Measurements from ENCODE around the gene ANAPC2. TPM values are rescaled to one million over a fixed set of nuclear protein-coding genes. Genes with fewer than 3 reads are reported as not detected.
A peak's percentile ranks its signal among the peaks of the same experiment; 100 is the strongest.
"Not testable (repeated sequence)": the region's sequence is repeated elsewhere in the genome, so short reads cannot be mapped to it uniquely, and the experiment has no call there.

Gene ANAPC2
- total RNA-seq, 1 donor from 2014 or later: 71.7 TPM

- Mint-ChIP-seq H3K36me3 (ENCODE audit: low read depth) (no peaks in the 10 kb centered on the region), H3K27ac (ENCODE audit: unreplicated experiment) (no peak overlapping the region), H3K4me3 (no peak overlapping the region), H3K4me1 (no peaks in the 10 kb centered on the region), H3K27me3 (ENCODE audit: low read depth) (peaks cover 91% of the 10 kb centered on the region), H3K9me3 (no peaks in the 10 kb centered on the region)
- DNase-seq (ENCODE audit: low read depth, low spot score): no peak
- TF ChIP-seq CTCF (conservative IDR thresholded peaks at IDR 0.05): no peak
Observed at GRCh38 chr9:137136881-137137607, 51.3 kb downstream of the ANAPC2 start.

DNA sequence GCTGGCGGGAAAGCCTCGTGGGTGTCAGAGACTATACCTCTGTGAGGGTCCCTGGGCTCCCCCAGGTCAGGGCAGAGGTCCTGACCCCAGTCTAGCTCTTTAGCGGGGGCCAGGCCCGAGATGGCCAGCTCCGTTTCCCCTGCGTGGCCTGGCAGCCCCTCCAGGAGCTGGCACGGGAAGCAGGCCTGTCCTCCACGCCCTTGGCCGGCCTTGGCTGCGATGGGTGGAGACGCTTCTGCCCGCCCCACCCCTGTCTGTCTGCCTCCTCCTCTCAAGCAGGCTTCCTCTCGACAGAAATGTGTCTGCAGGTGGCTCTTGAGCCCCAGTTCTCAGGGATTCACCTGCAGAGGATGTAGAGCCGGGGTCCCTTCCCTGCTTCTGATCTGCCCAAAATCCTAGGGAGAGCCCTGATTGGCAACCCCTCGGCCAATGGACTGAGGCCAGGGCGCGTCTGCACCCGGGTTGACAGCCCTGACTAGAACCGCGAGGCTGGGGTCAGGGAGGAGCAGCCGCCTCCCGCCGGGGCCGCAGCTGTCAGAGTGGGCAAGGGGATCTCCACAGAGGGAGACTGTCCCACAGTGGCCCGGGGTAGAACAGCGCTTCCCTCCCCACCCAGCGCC is 52.0 kb downstream of the ANAPC2 start:
- Mint-ChIP-seq H3K4me1 (no peaks in the 10 kb centered on the region), H3K27ac (ENCODE audit: unreplicated experiment) (no peak overlapping the region), H3K27me3 (ENCODE audit: low read depth) (peaks cover 87% of the 10 kb centered on the region), H3K36me3 (ENCODE audit: low read depth) (no peaks in the 10 kb centered on the region), H3K9me3 (no peaks in the 10 kb centered on the region), H3K4me3 (no peak overlapping the region)
- no peak for DNase-seq (ENCODE audit: low read depth, low spot score)
- TF ChIP-seq CTCF (conservative IDR thresholded peaks at IDR 0.05): no peak

DNA sequence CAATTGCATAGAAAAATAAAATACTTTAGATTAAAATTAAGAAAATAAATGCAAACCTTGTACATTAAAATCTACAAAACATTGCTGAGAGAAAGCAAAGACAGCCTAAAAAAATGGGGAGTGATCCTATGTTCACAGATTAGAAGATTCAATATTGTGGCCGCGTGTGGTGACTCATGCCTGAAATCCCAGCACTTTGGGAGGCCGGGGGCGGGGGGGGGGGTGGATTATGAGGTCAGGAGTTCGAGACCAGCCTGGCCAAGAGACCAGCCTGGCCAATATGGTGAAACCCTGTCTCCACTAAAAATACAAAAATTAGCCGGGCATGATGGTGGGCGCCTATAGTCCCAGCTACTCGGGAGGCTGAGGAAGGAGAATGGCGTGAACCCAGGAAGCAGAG is 53.2 kb downstream of the ANAPC2 start:
- not testable (repeated sequence) for H3K4me3 Mint-ChIP-seq, H3K9me3 Mint-ChIP-seq
- H3K27me3 Mint-ChIP-seq (ENCODE audit: low read depth): peaks cover 80% of the 10 kb centered on the region

GRCh38 chr9:137134191-137134590 is 54.2 kb downstream of the ANAPC2 start:
- Mint-ChIP-seq H3K27ac (ENCODE audit: unreplicated experiment) (no peak overlapping the region), H3K9me3 (no peaks in the 10 kb centered on the region), H3K4me3 (no peak overlapping the region), H3K36me3 (ENCODE audit: low read depth) (no peaks in the 10 kb centered on the region), H3K27me3 (ENCODE audit: low read depth) (peaks cover 71% of the 10 kb centered on the region), H3K4me1 (no peaks in the 10 kb centered on the region)
- DNase-seq (ENCODE audit: low read depth, low spot score): no peak
- TF ChIP-seq CTCF (conservative IDR thresholded peaks at IDR 0.05): no peak

More for the DNA sequence above, 53.2 kb downstream of the ANAPC2 start:
- not testable (repeated sequence) for H3K27ac Mint-ChIP-seq (ENCODE audit: unreplicated experiment); H3K36me3 Mint-ChIP-seq (ENCODE audit: low read depth); H3K4me1 Mint-ChIP-seq; DNase-seq (ENCODE audit: low read depth, low spot score)

GRCh38 chr9:137130176-137130755 is 58.1 kb downstream of the ANAPC2 start:
- no peaks in the 10 kb centered on the region for H3K36me3 Mint-ChIP-seq (ENCODE audit: low read depth)
- peaks cover 24% of the 10 kb centered on the region for H3K4me1 Mint-ChIP-seq
- TF ChIP-seq CTCF (conservative IDR thresholded peaks at IDR 0.05): no peak
- DNase-seq (ENCODE audit: low read depth, low spot score): no peak
- peak overlapping the region; percentile 88 for H3K4me3 Mint-ChIP-seq
- H3K27me3 Mint-ChIP-seq (ENCODE audit: low read depth): peaks cover 35% of the 10 kb centered on the region
- H3K9me3 Mint-ChIP-seq: no peaks in the 10 kb centered on the region
- no peak overlapping the region for H3K27ac Mint-ChIP-seq (ENCODE audit: unreplicated experiment)

All from neural crest cell (in vitro differentiated cells).